Mononuclear cell (primary cell): ENCODE data around the gene APOL1. TPM values are rescaled to one million over a fixed set of nuclear protein-coding genes. Genes with fewer than 3 reads are reported as not detected.
"Not testable (repeated sequence)": the region's sequence is repeated elsewhere in the genome, so short reads cannot be mapped to it uniquely, and the experiment has no call there.

Experiments
- H3K27me3 ChIP-seq: 2 replicates; pipeline ENCODE4 v1.6.0; 2011; ENCODE audit warnings: low read length, control low read depth; ENCODE audit not compliant: insufficient read depth
- H3K4me1 ChIP-seq: 2 replicates; pipeline ENCODE4 v1.5.1; 2011; ENCODE audit warnings: mild to moderate bottlenecking, low read length, control low read depth; ENCODE audit not compliant: insufficient read depth
- H3K4me3 ChIP-seq: 2 replicates; pipeline ENCODE4 v1.5.1; 2011; ENCODE audit warnings: mild to moderate bottlenecking, low read length, moderate library complexity
- H3K9me3 ChIP-seq: 2 replicates; pipeline ENCODE4 v1.5.1; 2011; ENCODE audit warnings: low read depth, mild to moderate bottlenecking, control low read depth, low read length
- total RNA-seq: library from RNA; depleted of rRNA; stranded (reverse); fragments of >200 nt; gene quantifications from one replicate; pipeline ENCODE4 v1.2.3, GENCODE V29; 2012

APOL1 gene
- total RNA-seq, 1 donor = 2.7 TPM

DNA sequence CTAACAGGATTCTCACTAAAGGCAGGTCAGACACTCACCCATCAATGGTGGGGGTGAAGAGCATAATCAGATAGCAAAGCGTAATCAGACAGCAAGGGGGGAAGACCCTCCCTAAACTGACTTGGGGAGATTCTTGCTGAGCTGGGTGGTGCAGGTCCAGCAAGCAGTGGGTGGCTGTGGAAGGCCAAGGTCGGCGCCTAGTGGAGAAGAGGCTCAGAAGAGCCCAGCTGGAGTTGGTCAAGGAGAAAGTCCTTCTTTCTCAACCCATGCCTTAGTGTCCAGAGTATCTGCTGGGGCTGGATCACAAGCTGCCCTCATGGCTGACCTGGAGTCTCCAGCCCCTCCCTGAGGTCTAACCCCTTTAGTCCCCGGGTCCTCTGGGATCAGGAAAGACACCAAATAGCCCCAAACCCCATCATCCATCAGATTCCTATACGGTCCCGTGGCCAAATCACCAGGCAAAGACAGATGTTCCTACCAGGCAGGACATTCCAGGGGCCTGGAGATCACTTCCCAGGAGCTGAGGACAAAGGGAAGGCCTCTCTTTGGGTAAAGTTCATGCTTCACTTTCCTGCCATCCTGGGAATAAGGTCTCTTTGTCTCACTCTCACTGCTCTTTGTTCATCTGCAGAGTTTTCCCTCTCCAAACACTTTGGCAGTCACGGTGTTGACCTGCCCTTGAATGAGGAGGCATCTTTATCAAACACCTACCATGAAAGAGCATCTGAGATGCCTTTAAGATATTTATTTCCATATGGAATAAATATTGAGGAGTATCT, 11.1 kb downstream of the APOL1 start:
- H3K27me3 ChIP-seq, H3K9me3 ChIP-seq, H3K4me1 ChIP-seq, H3K4me3 ChIP-seq: not testable (repeated sequence)

DNA sequence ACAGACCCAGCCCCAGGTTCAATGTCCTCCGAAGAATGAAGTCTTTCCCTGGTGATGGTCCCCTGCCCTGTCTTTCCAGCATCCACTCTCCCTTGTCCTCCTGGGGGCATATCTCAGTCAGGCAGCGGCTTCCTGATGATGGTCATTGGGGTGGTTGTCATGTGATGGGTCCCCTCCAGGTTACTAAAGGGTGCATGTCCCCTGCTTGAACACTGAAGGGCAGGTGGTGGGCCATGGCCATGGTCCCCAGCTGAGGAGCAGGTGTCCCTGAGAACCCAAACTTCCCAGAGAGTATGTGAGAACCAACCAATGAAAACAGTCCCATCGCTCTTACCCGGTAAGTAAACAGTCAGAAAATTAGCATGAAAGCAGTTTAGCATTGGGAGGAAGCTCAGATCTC, 14.1 kb downstream of the APOL1 start:
- Histone ChIP-seq H3K9me3 (no peaks in the 10 kb centered on the region), H3K4me1 (no peaks in the 10 kb centered on the region), H3K4me3 (no peak overlapping the region), H3K27me3 (no peaks in the 10 kb centered on the region)

DNA sequence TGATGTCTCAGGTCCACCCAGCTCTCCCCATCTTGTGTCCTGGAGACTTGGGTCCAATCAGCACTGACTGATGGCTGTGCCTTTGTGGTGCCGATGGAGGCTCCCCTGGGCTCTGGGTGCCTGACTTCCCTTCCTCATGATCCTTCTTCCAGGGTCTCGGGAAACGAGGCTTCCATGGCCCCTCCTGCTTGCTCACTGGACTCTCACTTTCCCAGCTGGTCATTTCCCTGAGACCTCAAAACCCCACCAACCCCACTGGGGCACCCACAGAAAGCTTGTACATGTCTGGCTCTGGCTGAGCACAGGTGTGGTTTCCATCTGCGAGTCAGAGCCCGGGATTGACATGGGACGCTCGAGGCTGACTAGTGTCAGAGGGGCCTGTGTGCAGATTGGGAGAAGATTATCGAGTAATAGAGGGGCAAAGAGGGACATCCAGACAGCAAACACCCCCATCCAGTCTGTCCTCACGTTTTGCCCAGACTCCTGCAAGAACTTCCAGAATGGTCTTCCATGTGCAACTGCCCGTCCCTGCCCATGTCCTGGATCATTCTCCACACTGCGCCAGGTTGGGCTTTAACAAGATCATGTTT, 15.1 kb downstream of the APOL1 start:
- no peaks in the 10 kb centered on the region for H3K27me3 ChIP-seq
- H3K4me1 ChIP-seq = no peaks in the 10 kb centered on the region
- no peaks in the 10 kb centered on the region for H3K9me3 ChIP-seq
- no peak overlapping the region for H3K4me3 ChIP-seq

DNA sequence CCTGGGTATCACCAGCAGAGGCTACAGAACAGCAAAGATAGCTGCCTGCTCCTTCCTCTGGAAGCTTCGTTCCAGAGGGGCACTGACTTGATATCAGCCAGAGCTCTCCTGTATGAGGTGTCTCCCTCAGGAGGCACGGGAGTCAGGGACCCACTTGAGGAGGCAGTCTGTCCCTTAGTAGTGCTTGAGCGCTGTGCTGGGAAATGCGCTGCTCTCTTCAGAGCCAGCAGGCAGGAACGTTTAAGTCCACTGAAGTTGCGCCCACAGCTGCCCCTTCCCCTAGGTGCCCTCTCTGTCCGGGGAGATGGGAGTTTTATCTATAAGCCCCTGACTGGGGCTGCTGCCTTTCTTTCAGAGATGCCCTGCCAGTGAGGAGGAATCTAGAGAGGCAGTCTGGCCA, 18.3 kb downstream of the APOL1 start:
- H3K4me1 ChIP-seq, H3K27me3 ChIP-seq, H3K4me3 ChIP-seq, H3K9me3 ChIP-seq: not testable (repeated sequence)

DNA sequence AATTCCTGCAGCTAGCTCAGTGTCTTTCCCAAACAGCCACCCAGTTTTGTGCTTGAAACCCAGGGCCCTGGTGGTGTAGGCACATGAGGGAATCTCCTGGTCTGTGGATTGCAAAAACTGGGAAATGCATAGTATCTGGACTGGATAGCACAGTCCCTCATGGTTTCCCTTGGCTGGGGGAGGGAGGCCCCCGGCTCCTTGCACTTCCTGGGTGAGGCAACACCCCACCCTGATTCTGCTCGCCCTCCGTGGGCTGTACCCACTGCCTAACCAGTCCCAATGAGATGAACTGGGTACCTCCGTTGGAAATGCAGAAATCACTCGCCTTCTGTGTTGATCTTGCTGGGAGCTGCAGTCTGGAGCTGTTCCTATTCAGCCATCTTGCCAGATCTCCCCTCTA, 19.0 kb downstream of the APOL1 start:
- H3K27me3 ChIP-seq, H3K9me3 ChIP-seq, H3K4me3 ChIP-seq, H3K4me1 ChIP-seq: not testable (repeated sequence)

DNA sequence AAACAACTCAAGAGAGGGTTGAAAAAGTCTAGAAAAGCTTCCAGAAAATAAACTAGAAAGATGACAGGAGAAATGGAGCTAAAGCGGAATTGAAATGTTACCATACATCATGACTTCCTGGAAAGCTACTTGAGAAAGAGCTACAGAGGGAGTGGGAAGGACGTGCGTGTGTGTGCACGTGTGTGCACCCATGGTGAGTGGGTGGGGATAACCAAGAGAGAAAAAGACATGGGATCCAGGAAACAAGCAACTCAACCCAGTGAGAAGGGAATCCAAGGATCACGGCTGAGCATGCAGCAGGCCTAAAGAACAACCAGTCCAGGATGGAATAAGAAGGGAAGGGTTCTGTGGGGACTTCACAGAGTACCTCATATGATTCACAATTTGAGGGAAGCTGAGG, 21.6 kb downstream of the APOL1 start:
- Histone ChIP-seq H3K27me3 (no peaks in the 10 kb centered on the region), H3K4me3 (no peak overlapping the region), H3K9me3 (no peaks in the 10 kb centered on the region), H3K4me1 (peaks cover 11% of the 10 kb centered on the region)

DNA sequence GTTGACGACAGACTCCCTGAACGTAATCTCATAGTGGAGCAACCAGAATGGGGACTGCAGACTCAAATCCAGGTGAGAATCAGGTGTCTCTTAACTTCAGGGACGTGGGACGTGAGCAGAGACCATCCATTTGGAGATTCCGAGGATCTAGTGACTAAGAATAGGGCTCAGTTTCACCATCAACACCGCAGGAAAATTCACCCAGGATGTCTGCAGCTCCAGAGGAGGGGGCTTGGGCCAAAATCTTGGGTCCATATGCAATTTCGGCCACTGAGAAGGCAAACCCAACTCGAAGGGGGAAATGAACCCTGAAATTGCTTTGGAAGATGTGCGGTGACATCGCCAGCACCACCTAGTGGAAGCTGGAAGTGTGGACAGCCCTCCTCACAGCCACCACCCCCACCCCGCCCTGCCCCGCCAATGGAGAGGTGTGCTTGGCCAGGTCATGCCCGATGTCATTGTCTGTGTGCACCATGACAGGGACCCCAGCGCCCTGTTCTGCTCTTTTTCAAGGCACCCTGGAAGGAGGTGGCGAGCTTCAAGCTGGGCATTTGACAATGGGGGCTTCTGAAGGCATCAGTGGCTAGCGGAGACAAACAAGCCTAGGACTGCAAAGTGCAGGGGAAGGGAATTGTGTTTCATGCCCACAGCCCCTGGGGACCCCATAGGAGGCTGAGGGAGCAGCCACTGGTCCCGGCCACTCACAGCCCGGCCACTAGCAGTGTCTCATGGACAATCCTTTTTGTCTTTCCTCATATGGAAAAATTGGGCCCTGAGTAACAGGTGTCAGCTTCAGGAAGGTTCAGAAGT, 24.8 kb downstream of the APOL1 start:
- Histone ChIP-seq H3K4me3 (no peak overlapping the region), H3K9me3 (no peaks in the 10 kb centered on the region), H3K27me3 (no peaks in the 10 kb centered on the region), H3K4me1 (peaks cover 16% of the 10 kb centered on the region)

DNA sequence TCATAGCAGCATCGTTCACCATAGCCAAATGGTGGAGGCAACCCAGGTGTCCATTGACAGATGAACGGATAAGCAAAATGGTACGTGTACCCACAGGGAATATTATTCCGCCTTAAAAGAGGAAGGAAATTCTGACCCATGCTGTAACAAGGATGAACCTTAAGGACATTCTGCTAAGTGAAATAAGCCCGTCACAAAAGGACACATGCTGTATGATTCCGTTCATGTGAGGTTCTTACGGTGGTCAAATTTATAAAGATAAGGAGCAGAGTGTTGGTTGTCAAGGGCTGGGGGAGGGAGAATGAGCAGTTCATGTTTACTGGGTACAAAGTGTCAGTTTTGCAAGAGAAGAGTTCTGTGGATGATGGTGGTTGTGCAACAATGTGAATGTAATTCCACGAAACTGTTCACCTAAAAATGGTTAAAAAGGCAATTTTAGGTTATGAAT, 26.3 kb downstream of the APOL1 start:
- H3K9me3 ChIP-seq = no peaks in the 10 kb centered on the region
- H3K27me3 ChIP-seq = no peaks in the 10 kb centered on the region
- H3K4me3 ChIP-seq = no peak overlapping the region
- H3K4me1 ChIP-seq = peaks cover 16% of the 10 kb centered on the region

DNA sequence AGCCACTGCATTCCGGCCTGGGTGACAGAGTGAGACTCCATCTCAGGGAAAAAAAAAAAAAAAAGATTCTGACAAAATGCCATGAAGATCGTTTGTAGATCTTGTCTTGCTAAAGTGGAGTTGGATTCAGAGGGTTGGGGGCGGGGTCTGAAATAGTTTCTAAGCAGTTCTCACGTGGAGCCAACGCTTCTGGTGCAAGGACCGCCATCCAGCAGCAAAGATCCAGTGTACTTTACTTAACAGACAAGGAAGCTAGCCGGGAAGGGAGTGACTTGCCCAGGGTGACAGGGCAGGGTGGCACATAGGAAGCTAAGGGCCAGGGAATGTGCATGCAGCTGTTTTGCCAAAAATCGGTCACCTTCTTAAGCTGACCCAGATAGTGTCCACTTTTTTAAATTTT, 27.4 kb downstream of the APOL1 start:
- Histone ChIP-seq H3K4me1 (peaks cover 16% of the 10 kb centered on the region), H3K4me3 (no peak overlapping the region), H3K9me3 (no peaks in the 10 kb centered on the region), H3K27me3 (no peaks in the 10 kb centered on the region)

DNA sequence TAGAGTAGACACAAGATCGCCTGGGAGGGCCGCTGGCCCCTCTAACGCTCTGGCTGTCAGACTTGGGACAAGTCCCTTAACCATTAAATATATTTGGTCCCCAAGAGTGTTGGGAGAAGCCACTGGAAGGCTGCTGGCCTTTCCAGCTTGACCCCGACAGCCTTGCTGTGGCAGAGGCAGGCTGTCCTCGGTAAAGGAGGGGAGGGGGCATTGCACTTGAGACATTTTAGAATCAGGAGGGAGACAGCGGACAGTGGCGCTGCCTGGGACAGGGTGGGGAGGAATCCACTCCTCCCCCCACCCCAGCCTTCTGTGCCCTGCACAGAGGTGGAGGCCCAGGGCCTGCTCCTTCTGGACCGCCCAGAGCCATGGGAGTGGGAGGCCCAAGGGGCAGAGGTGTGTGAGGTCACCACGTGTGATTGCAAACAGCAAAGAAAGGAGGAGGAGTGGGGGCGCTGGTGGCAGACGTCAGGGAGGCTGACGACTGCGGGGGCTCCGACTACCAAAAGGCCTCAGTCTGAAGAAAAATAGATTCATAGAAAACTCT, 28.9 kb downstream of the APOL1 start:
- Histone ChIP-seq H3K4me3 (no peak overlapping the region), H3K9me3 (no peaks in the 10 kb centered on the region), H3K27me3 (no peaks in the 10 kb centered on the region), H3K4me1 (peaks cover 20% of the 10 kb centered on the region)

DNA sequence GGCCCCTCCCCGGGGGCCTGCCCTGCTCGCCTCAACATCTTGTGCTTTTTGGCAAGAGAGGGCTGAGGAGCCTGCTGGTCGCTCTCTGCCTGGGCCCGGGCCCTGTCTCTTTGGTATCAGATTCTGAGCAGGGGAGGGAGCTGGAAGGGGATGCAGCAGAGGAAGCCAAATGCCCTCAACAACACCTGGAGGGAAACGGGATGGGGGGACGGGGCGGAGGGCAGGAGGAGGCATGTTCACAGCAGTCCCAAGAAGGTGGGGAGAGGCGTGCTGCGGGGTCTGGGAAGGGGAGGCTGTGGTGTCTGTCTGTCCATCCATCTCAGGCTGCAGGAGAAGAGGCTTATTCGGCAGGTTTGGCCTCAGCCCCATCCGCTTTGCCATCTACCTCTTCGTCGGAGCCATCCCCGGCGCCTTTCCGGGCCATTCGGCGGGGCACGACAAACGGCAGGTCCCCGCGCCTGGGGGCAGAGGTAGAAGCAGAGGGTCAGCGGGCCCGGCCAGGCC, 29.4 kb downstream of the APOL1 start:
- H3K4me1 ChIP-seq = peaks cover 20% of the 10 kb centered on the region
- H3K4me3 ChIP-seq = no peak overlapping the region
- H3K9me3 ChIP-seq = no peaks in the 10 kb centered on the region

DNA sequence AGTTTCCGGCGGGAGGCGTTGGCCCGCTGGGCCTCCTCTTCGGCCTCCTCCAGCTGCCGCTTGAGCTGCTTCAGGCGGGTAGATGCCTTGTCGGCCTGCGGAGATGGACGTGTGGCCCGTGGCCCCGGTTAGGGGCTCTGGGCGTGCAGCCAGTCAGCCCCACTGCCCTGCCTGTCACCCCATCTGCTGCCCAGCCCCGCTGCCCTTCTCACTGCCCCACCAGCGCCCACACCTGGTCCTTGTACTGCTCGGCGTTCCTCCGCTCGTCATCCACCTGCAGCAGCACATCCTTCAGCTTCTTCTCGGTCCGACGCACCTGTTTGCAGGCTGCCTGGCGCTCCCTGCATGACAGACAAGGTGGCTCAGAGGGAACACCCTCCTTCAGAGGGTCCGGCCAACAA, 31.2 kb downstream of the APOL1 start:
- peaks cover 27% of the 10 kb centered on the region for H3K4me1 ChIP-seq
- H3K9me3 ChIP-seq = no peaks in the 10 kb centered on the region
- no peak overlapping the region for H3K4me3 ChIP-seq
- H3K27me3 ChIP-seq = no peaks in the 10 kb centered on the region

More for the DNA sequence above, 29.4 kb downstream of the APOL1 start:
- H3K27me3 ChIP-seq = no peaks in the 10 kb centered on the region

DNA sequence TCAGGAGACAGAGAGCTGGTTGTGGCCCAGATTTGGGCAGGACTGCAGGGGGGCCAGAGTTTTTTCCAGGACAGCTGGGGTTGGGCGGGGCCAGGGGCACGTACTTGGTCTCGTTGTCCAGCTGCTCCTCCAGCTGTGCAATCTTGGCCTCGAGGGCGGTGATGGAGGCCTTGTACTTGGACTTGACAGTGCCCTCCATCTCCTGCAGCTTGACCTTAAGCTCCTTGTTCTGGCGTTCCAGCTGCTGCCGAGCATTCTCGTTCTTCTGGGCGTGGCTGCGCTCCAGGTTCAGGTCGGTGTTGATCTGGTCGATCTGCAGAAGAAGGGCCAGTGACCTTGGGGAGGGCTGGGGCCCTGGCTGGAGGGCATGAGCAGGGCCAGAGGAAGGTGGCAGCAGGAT, 32.1 kb downstream of the APOL1 start:
- no peaks in the 10 kb centered on the region for H3K9me3 ChIP-seq
- peaks cover 28% of the 10 kb centered on the region for H3K4me1 ChIP-seq
- no peaks in the 10 kb centered on the region for H3K27me3 ChIP-seq
- H3K4me3 ChIP-seq = no peak overlapping the region

DNA sequence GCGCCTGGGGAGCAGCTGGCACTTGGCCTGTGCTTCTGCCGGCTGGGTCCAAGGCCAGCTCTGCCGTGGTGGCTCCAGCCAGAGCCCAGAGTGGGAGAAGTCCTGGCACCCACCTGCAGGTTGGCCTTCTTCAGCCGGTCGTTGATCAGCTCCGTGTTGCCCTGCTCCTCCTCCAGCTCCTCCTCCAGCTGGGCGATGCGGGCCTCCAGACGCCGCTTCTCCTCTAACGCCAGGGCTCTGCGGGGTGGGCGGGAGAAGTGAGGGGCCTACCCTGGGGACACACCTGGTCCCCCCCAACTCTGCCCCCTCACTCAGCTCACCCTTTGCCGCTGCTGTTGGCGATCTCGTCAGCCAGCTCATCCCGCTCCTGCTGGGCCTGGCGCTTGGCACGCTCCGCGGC, 32.6 kb downstream of the APOL1 start:
- Histone ChIP-seq H3K4me3 (no peak overlapping the region), H3K4me1 (peaks cover 28% of the 10 kb centered on the region), H3K27me3 (no peaks in the 10 kb centered on the region), H3K9me3 (no peaks in the 10 kb centered on the region)
